ELF-1 (cell line): ENCODE results near the gene MRPL53.
"Not testable (repeated sequence)": the region's sequence is repeated elsewhere in the genome, so short reads cannot be mapped to it uniquely, and the experiment has no call there.

Experiments used
- DNase-seq: peaks from one replicate; pipeline ENCODE4 v3.0.0-alpha.2; 2016; ENCODE audit warnings: low read depth, low spot score

Gene MRPL53

GRCh38 chr2:74482801-74483674 lies 10.6 kb upstream of the MRPL53 start, which contains the start of the genes CCDC142 and TTC31:
Gene CCDC142 (minus strand): TSS chr2:74482998. CDS start chr2:74482837, 161 bp downstream.
Gene TTC31 (plus strand): TSS chr2:74483081. CDS start chr2:74483096, 15 bp downstream.
- peak; percentile 97 for DNase-seq

DNA sequence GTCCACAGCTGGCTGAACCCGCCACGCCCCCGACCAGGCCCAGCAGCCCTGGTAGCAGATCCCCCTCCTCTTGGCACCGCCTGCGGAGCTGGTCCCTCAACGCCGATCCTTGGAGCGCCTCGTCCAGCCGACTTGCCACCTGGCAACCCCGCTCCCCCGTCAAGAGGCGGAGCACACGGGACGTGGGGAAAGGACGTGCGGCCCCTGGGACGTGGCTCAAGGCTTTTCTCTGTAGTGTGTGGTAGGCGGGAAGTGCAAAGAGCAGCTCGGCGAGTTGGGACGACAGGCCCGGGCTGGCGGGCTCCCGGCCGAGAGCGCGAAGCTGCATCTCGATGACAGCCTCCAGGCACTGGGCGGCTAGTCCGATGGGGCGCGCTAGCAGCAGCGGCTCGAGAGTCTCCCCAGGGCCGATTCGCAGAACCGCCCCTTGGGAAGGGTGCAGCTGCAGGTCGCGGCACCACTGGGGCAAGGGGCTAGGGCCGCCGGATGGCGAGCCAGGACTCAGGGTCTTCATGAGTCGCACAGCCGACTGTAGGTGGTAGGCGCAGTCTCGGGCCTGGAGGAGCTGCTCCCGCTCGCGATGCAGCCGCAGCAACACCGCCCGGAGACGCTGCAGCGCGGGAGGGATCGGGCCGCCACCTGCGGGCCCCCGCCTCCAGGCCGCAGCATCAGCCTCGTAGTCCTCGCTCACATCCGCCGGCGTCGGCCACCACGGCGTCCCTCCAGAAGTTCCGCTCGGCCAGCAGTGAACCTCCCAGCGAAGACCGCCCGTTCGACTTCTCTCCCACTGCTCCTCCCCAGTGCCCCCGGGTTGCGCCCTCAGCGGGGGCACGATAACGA lies 9.7 kb upstream of the MRPL53 start:
- no peak for DNase-seq

DNA sequence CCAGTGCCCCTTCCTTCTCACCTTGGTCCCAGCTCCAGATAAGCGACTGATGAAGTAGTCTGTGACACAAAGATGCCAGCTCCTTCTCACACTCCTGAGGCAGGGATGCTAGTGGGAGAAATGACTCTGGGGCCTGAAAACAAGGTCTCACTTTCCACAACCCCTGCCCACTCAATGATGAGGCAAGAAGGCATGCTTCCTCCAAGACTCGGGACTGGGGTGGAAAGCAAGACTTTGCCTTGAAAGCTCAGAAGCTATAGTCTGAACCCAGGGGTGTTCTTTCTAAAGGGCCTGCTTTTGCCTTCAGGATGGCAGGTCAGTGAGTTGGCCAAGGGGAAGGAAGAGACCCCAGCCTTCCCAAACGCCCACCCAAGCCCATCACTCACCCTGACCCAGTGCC lies 9.0 kb upstream of the MRPL53 start:
- DNase-seq: no peak

- peak; percentile 51 for DNase-seq
Measured at GRCh38 chr2:74474899-74475298, 2.4 kb upstream of the MRPL53 start.

DNA sequence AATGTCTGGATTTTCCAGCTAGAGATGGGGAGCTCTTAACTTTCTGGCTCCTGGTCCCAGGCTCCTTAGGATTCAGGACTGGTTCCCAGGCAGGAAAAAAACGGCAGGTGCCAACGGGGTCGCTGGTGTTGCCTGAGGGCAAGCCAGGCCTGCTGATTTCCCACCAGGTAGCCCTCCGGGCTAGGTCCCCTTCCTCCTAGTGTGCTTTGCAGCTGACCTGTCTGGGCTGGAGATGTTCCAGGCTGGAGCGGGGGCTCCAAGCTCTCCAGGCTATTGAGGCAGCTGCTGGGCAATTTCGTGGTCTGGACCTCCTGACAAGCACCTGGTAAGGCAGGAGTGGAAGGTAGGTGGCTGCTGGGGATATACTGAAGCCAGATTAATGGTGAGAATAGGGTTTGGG lies 2.0 kb upstream of the MRPL53 start:
- DNase-seq: no peak

GRCh38 chr2:74472945-74473258 lies 422 bp upstream of the MRPL53 start:
- no peak for DNase-seq

DNA sequence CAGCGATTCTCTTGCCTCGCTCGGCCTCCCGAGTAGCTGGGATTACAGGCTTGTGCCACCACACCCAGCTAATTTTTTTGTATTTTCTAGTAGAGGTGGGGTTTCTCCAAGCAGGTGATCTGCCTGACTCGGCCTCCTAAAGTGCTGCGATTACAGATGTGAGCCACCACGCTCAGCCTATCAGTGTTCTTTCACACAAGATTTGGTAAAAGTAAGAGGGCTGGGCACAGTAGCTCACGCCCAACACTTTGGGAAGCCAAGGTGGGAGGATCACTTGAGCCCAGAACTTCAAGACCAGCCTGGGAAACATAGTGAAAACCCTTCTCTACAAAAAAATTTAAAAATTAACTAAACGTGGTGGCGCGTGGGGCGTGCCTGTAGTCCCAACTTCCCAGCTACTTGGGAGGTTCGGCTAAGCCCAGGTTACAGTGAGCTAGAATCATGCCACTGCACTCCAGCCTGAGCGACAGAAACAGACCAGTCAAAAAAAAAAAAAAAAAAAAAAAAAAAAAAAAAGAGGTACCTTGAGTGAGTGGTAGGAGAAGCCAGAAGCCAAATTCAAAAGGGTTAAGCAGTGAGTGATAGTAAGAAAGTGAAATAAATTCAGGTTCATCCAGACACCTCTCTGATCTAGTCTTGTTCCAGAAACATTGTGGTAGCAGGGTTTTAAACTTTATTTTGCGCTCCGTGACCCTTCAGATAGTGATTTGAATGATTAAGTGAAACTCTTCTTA lies 981 bp downstream of the MRPL53 start:
- no peak for DNase-seq

DNA sequence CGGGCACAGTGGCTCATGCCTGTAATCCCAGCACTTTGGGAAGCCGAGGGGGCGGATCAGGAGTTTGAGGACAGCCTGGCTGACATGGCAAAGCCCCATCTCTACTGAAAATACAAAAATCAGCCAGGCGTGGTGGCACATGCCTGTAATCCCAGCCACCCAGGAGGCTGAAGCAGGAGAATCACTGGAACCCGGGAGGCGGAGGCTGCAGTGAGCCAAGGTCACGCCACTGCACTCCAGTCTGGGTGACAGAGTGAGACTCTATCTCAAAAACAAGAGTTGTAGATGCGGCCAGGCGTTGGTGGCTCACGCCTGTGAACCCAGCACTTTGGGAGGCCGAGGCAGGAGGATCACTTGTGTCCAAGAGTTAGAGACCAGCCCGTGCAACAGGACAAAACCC lies 1.7 kb downstream of the MRPL53 start:
- not testable (repeated sequence) for DNase-seq

- DNase-seq: peak; percentile 28
Measured at GRCh38 chr2:74464406-74464805, 8.1 kb downstream of the MRPL53 start.

DNA sequence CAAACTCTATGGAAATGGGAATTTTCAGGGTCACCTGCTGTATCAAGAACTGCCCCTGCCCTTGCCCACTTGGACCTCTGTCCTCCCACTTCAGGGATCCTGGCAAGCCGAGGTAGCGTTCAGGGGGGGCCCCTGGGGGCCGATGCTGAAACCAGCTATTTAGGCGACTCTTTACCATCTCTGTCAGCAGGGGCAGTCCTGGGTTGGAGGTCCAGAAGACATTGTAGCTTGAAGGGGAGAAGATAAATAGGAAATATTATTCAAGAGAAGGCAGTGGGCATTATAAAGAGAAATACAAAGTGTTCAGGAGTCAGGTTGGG lies 9.7 kb downstream of the MRPL53 start:
- no peak for DNase-seq

DNA sequence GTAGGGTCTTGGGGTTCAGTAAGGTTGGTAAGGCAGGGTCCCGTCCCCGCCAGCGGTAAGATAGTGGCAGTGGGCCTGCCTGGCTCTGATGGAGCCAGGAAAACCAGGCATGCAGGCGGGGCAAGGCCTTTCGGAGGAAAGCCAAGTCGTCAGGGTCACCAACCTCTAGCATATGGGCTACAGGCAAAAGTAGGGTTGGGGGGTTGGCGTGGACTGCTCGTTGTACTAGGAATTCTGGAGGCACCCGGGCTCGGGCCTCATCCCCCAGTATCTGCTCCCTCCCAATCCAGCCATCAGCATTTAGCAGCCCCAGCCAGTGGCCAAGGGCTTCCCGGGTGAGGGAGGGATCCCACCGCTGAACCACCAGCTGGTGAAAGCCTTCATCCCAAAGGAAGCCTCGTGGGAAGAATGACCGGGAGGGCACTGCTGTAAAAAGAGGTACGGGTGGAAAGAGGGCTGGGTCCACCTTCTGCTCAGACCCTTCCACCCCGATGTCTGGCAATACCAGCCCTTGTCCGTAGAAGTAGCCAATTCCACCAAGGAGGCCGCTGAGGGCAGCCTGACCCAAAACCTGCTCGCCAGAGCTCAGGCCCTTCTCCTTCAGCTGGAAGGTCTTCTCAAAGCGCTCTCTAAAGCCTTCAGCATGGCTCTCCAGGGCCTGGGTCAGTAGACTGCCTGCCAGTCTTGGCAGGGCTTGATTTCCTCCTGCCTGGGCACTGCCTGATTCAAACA lies 10.3 kb downstream of the MRPL53 start:
- DNase-seq: no peak

- DNase-seq: peak; percentile 65
Measured at GRCh38 chr2:74461187-74462053, 11.1 kb downstream of the MRPL53 start.

DNA sequence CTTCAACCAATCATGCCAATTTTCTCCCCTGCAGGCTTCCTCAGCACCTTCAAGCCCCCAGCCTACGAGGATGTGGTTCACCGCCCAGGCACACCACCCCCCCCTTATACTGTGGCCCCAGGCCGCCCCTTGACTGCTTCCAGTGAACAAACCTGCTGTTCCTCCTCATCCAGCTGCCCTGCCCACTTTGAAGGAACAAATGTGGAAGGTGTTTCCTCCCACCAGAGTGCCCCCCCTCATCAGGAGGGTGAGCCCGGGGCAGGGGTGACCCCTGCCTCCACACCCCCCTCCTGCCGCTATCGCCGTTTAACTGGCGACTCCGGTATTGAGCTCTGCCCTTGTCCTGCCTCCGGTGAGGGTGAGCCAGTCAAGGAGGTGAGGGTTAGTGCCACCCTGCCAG lies 12.3 kb downstream of the MRPL53 start:
- DNase-seq: not testable (repeated sequence)

DNA sequence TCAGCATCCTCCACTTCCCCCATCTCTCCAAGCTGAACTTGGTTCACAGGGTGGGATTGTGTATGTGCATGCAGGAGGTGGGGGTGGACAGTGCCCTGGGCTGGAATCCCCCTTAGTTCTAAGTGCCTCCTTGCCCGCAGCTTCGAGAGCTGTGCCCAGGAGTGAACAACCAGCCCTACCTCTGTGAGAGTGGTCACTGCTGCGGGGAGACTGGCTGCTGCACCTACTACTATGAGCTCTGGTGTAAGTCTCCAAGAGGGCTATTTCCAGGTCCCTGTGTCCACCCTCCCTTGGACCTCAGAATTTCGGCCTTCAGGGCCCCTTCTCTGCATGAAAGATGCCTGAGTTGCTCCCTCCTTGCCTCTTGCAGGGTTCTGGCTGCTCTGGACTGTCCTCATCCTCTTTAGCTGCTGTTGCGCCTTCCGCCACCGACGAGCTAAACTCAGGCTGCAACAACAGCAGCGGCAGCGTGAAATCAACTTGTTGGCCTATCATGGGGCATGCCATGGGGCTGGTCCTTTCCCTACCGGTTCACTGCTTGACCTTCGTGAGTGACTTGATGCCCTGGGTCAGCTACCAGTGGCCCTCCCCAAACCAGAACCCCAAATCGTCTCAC lies 12.9 kb downstream of the MRPL53 start:
- not testable (repeated sequence) for DNase-seq

DNA sequence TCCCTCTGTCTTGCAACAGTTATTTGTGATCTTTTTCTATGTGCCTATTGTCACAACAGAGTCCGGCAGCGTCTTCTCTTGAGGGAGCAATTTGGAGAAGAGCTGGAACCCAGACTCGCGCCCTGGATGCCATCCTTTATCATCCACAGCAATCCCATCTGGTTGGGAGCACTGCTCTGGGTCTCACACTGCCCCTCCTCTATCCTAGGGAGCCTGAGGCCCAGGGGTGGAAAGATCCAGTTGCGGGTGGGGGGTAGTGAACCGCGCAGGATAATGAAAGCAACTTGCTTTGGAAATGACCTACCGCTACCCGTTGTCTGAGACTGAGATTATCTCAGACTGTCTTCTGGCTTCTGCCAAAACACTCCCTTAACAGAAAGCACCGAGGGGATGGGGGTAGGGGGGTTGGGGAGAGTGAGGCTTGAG lies 13.5 kb downstream of the MRPL53 start:
- no peak for DNase-seq

GRCh38 chr2:74458132-74458937 lies 14.1 kb downstream of the MRPL53 start, which contains the start of gene WBP1:
Gene WBP1 (plus strand): TSS chr2:74458438. CDS start chr2:74458603, 165 bp downstream.
- peak; percentile 100 for DNase-seq

DNA sequence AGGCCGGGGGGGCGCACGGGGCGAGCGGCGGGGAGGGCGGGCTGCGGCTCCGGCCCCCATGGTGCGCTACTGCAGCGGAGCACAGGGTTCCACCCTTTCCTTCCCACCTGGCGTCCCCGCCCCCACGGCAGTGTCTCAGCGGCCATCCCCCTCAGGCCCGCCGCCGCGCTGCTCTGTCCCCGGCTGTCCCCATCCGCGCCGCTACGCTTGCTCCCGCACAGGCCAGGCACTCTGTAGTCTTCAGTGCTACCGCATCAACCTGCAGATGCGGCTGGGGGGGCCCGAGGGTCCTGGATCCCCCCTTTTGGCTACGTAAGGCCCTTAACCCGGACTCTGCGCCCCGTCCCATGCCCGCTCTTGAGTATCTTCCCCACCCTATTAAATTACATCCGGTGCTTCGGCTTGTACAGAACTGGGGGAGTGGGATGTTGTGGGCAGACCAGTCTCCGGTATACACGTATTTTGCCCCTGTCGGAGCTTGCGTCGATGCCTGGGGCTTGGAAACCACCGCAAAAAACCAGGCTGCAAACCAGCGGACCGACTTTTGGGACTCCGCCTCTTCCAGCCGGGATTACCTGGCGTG lies 14.8 kb downstream of the MRPL53 start:
- no peak for DNase-seq

DNA sequence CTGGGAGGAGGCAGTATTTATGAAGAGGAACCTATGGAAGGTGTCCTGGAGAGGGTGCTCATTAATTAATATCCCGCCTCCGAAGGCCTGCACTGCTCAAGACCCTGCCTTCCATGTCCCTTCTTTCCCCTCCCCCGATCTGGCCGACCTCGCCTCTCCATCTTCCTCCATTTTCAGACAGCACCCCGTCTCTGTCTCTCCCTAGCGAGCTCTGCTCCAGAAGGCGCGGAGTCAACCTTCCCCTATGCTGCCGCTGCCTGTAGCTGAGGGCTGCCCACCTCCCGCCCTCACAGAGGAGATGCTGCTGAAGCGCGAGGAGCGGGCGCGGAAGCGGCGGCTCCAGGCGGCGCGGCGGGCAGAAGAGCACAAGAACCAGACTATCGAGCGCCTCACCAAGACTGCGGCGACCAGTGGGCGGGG lies 15.3 kb downstream of the MRPL53 start:
- no peak for DNase-seq
